H4 (cell line): ENCODE data around the gene DENND1C. TPM values are rescaled to one million over a fixed set of nuclear protein-coding genes. Genes with fewer than 3 reads are reported as not detected.

Experiments used
- DNase-seq: peaks from one replicate; pipeline ENCODE4 v3.0.0-alpha.2; 2015; ENCODE audit warnings: low spot score
- total RNA-seq: library from RNA; depleted of rRNA; stranded (reverse); fragments of >200 nt; shearing (Covaris generic); gene quantifications from 2 replicates; pipeline ENCODE4 v1.2.3, GENCODE V29; 2014; rRNA removed

The DENND1C gene
- total RNA-seq, 1 experiment from 2014 or later = 0.19 TPM

- peak; percentile 100 for DNase-seq
These were observed 56.5 kb downstream of the DENND1C start for GRCh38 chr19:6424939-6425731.

GRCh38 chr19:6424195-6424938 is 57.2 kb downstream of the DENND1C start, which contains the start of gene KHSRP:
Gene KHSRP (minus strand): TSS chr19:6424811. CDS start chr19:6424701, 110 bp downstream.
- DNase-seq = no peak

GRCh38 chr19:6423499-6424194 is 57.9 kb downstream of the DENND1C start:
- DNase-seq = no peak

GRCh38 chr19:6421075-6422014 is 60.2 kb downstream of the DENND1C start:
- no peak for DNase-seq

GRCh38 chr19:6418562-6418932 is 63.0 kb downstream of the DENND1C start:
- no peak for DNase-seq

GRCh38 chr19:6417713-6418561 is 63.6 kb downstream of the DENND1C start:
- no peak for DNase-seq

Other genes starting within 250 kb of the DENND1C start
- 8.1 and 9.6 TPM in 2 replicates for gene MLLT1, start 201.8 kb downstream of the DENND1C start, total RNA-seq
- gene ACER1, start 148.2 kb downstream of the DENND1C start, total RNA-seq = not detected in 2 replicates
- gene CLPP, start 120.3 kb downstream of the DENND1C start, total RNA-seq = 76.4 and 122 TPM in 2 replicates
- gene ALKBH7, start 109.0 kb downstream of the DENND1C start, total RNA-seq = 28.1 and 30.8 TPM in 2 replicates
- gene PSPN, start 105.9 kb downstream of the DENND1C start, total RNA-seq = 0.55 and 0.77 TPM in 2 replicates
- gene GTF2F1, start 88.6 kb downstream of the DENND1C start, total RNA-seq = 41.1 and 48.4 TPM in 2 replicates
- gene KHSRP, start 57.0 kb downstream of the DENND1C start, total RNA-seq = 48.5 and 54.7 TPM in 2 replicates
- not detected in 2 replicates for gene SLC25A41, start 48.0 kb downstream of the DENND1C start, total RNA-seq
- 16.1 and 16.6 TPM in 2 replicates for gene SLC25A23, start 22.0 kb downstream of the DENND1C start, total RNA-seq
- not detected in 2 replicates for gene CRB3, start 17.5 kb downstream of the DENND1C start, total RNA-seq
- 0.87 and 9.2 TPM in 2 replicates for gene TUBB4A, start 20.5 kb upstream of the DENND1C start, total RNA-seq
- 17.8 and 18.6 TPM in 2 replicates for gene TNFSF9, start 49.2 kb upstream of the DENND1C start, total RNA-seq
- 0.12 TPM in 1 of 2 replicates, not detected in the other for gene CD70, start 109.4 kb upstream of the DENND1C start, total RNA-seq
- gene TNFSF14, start 188.4 kb upstream of the DENND1C start, total RNA-seq = 0.04 TPM in 1 of 2 replicates, not detected in the other
- gene C3, start 238.9 kb upstream of the DENND1C start, total RNA-seq = 4.7 and 9.1 TPM in 2 replicates